Dedifferentiated amniotic fluid mesenchymal stem cell (primary cell): Measurements from ENCODE around the gene CWC27.
A peak's percentile ranks its signal among the peaks of the same experiment; 100 is the strongest.
"Not testable (repeated sequence)": the region's sequence is repeated elsewhere in the genome, so short reads cannot be mapped to it uniquely, and the experiment has no call there.

Source experiments
- DNase-seq: peaks from one replicate; pipeline ENCODE4 v3.0.0-alpha.2; 2016; ENCODE audit errors: extremely low spot score

The CWC27 gene

GRCh38 chr5:64838803-64839202 is 70.1 kb downstream of the CWC27 start:
- no peak for DNase-seq

- no peak for DNase-seq
Measured at GRCh38 chr5:64839936-64840335, 71.2 kb downstream of the CWC27 start.

GRCh38 chr5:64840958-64841357 is 72.2 kb downstream of the CWC27 start:
- DNase-seq = no peak

- DNase-seq = no peak
Measured at GRCh38 chr5:64853777-64854176, 85.0 kb downstream of the CWC27 start.

DNA sequence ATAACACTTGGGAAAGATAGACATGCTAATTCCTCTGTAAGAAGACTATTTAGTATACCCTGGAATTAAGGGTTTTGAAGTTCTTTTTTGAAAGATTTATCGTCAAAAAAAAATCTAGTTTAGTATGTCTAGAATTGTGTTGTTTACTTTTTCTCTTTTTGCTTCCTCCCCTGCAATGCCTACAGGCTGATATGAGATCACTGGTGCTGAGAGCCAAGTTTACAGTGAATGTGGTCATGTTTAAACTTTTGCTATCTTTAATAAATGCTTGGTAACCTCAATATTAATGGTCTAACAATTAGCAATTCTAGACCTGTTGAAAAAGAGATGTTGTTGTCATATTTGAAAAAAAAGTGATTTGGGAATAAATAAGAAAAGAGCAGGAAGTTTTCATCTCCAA is 86.1 kb downstream of the CWC27 start:
- DNase-seq = peak; percentile 26

DNA sequence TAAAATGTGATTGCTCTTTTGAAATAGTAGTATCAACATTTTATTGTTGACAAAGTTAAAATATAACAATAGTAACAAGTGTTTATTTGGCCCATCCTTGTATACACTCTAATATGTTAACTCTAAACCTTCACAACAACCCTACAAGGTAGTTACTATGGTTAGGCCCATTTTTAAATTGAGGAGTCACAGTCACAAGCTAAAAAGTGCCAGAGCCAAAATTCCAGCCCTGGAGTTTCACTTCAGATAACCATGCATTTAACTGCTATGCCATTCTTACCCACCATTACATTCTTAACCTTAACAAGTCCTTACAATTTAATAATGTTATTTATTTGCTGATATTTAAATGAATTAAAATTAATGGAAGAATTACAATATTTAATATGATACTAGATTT is 91.2 kb downstream of the CWC27 start:
- DNase-seq = no peak

- DNase-seq = no peak
Measured at GRCh38 chr5:64861281-64861680, 92.6 kb downstream of the CWC27 start.

DNA sequence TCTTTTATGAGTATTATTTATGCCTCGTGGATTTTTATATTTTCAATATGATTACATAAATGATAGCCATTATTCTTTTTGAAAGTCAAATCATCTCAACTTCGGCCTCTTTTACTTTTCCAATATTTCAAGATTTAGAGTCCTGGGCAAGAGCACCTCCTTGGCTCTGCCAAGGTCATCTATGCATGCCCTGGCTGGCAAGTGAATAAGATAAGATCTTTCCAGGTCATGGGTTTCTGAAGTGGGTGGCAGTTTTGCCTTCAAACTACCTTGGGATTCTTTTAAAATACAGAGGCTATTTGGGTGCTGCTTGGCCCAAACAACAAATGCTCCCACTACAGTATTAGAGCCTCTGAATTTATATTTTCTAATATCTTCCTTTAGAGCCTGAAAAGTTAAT is 95.4 kb downstream of the CWC27 start:
- no peak for DNase-seq

DNA sequence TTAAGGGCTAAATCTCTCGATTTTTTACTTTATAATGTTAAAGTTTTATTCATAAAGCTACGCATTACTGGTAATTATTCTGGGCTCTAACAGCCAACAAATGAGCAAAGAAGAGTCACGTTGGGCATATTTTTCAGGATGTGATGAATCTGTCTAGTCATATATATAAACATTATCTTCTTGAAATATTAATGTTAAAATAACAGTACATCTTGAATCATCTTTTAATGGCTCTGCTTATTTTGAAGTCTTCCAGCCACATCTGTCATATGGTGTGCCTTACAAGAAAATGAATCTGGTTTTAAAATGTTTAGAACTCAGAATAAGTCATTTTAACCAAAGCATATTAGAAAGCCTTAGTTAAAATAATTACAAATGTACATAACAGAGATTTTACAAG is 96.9 kb downstream of the CWC27 start:
- DNase-seq = no peak

GRCh38 chr5:64869419-64869818 is 100.7 kb downstream of the CWC27 start:
- DNase-seq = peak; percentile 63

- no peak for DNase-seq
Measured at GRCh38 chr5:64872044-64872443, 103.3 kb downstream of the CWC27 start.

GRCh38 chr5:64873441-64873840 is 104.7 kb downstream of the CWC27 start:
- DNase-seq = no peak

DNA sequence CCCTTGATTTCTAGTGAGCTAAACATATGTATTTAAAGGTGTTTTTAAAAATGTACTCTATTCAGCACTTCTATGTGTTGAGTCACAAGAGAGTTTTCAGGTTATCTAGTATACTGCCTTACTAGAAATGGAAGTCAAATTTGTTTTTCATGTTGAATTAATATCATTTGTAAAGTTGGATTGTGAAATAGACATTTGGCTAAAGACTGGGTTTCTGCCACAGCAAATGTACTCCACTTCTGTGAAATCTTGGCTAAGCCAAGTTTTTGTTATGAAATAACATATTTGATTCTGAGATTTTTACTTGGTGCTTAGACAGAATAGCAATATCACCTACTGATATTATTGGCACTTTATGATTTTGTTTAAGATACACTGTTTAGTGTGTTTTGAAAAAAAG is 106.0 kb downstream of the CWC27 start:
- peak; percentile 27 for DNase-seq

DNA sequence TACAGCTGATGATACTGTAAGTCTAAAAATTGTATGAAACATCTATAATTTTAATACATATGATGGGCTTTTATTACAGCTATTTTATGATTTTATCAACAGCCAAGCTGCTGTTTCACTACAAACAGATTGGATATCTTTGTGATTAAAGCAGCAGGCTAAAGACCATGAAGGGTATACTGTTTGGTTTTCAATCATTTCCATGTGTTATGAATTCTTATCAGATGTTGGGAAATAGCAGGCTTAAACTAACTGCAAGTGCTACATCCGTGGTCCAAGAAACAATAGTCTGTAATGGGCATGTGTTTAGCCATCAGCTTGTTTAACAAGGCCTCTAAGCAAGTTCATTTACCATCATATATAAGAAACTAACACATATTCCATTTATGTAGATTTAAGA is 107.5 kb downstream of the CWC27 start:
- no peak for DNase-seq

GRCh38 chr5:64880821-64881220 is 112.1 kb downstream of the CWC27 start:
- no peak for DNase-seq

GRCh38 chr5:64883912-64884311 is 115.2 kb downstream of the CWC27 start:
- no peak for DNase-seq

GRCh38 chr5:64884541-64884940 is 115.8 kb downstream of the CWC27 start:
- DNase-seq = no peak

- DNase-seq = no peak
Measured at GRCh38 chr5:64887910-64888309, 119.2 kb downstream of the CWC27 start.

GRCh38 chr5:64895748-64896147 is 127.0 kb downstream of the CWC27 start:
- DNase-seq = no peak

GRCh38 chr5:64899838-64900237 is 131.1 kb downstream of the CWC27 start:
- DNase-seq = no peak

GRCh38 chr5:64900618-64901017 is 131.9 kb downstream of the CWC27 start:
- no peak for DNase-seq

- DNase-seq = not testable (repeated sequence)
Measured at GRCh38 chr5:64907399-64907798, 138.7 kb downstream of the CWC27 start.

DNA sequence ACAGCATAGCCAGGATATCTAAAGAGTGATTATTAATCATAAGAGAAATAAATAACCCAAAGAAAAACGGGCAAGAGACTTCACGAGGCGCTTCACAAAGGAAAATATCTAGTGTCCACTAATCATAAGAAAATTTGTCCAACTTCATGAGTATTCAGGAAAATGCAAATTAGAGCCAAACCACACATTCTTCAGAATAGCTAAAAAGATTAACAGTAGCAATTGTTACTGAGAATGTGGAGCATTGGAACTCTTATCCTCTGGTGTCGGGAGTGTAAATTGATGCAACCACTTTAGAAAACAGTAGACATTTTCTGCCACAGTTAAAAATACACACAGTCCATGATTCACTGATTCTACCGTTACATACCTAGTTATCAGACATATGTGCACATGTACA is 145.7 kb downstream of the CWC27 start:
- no peak for DNase-seq

DNA sequence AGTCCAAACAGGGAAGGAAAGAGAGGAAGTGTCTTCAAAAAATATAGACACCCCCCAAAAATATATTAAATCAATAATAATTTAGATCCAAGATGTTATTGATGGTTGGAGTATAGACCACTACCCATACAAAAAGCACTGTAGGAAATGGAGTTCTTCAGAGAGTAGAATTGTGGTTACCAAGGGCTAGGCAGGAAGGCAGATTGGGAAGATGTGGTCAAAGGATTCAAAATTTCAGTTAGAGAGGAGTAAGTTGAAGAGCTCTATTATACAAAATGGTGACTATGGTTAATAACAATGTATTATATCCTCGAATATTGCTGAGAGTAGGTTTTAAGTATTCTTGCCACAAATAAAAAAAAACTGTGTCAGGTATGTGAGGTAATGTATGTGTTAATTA is 149.4 kb downstream of the CWC27 start:
- no peak for DNase-seq

DNA sequence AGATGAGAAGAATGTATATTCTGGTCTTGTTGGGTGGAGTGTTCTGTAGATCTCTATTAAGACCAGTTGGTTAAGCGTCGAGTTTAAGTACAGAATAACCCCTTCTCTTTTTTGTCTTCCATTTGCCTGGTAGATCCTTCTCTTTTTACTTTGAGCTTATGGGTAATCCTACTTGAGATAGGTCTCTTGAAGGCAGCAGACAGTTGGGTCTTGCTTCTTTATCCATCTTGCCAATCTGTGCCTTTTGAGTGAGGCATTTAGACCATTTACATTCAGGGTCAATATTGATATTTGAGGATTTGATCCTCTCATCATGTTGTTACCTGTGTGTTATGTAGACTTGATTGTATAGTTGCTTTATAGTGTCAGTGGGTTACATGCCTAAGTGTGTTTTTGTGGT is 152.7 kb downstream of the CWC27 start:
- no peak for DNase-seq
